Measurements from ENCODE around the gene BLID. TPM values are rescaled to one million over a fixed set of nuclear protein-coding genes. Genes with fewer than 3 reads are reported as not detected.
A peak's percentile ranks its signal among the peaks of the same experiment; 100 is the strongest.

The BLID gene
- total and polyA plus RNA-seq, 2 of the 4 experiments (the other 2 are of a cell fraction) = 0.24 to 30.8 TPM

DNA sequence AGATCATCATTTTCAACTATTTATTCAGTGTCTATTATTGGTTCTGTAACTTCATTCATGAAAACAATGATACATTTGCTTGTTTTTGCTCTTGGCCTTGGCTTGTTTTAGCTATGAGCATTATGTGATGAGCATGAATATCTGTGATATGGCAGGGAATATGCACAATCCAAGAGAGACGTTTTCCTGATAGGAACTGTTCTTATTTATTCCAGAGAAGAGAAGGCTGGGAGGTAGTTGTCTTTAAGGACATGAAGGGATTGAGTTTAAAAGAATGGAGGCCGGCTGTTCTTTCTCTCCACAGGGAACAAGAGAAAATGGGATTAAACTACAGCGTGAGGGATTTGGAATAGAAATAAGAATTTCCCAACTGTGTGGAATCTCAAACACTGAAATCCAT, 30.3 kb downstream of the BLID start:
- Histone ChIP-seq H3K9me1 (ENCODE audit: insufficient read depth, low read length) (peaks cover 9% of the 10 kb centered on the region), H3K27ac (ENCODE audit: insufficient read depth, low read length) (no peak overlapping the region), H3K18ac (ENCODE audit: low read depth, low read length) (peak overlapping the region; percentile 26; the same call in 1 of the 2 replicates), H2AFZ (replicated peaks; ENCODE audit: low read length, poor library complexity) (no peak overlapping the region), H3K79me1 (ENCODE audit: low read depth in 1 of 2, low read length in 2 of 2) (peaks cover 15 to 32% of the 10 kb centered on the region in 2 experiments), H3K4me1 (ENCODE audit: control insufficient read depth, insufficient read depth, low read length) (peaks cover 11% of the 10 kb centered on the region), H3K27me3 (ENCODE audit: control insufficient read depth, insufficient read depth, low read length) (no peaks in the 10 kb centered on the region), H3K9ac (ENCODE audit: low read depth, low read length) (no peak overlapping the region), H3K9me3 (ENCODE audit: control insufficient read depth, insufficient read depth, low read length) (no peaks in the 10 kb centered on the region), H2BK120ac (ENCODE audit: low read depth, low read length) (no peak overlapping the region), H3K4ac (ENCODE audit: low read depth, low read length) (no peak overlapping the region), H3K36me3 (ENCODE audit: control insufficient read depth, insufficient read depth, low read length) (peaks cover 27% of the 10 kb centered on the region), H3K23ac (ENCODE audit: low read depth, low read length) (no peak overlapping the region), H4K20me1 (ENCODE audit: insufficient read depth, low read length) (peaks cover 38% of the 10 kb centered on the region; the same call in 1 of the 2 replicates), H3K4me3 (ENCODE audit: insufficient read depth, low read depth, low read length) (no peak overlapping the region), H4K8ac (ENCODE audit: low read depth in 2 of 2, low read length in 2 of 2) (0 out of 4 replicates have a peak overlapping the region, but pooled peaks of 1 of the 2 experiments have one; percentile 3), H4K5ac (ENCODE audit: low read depth, low read length) (no peak overlapping the region), H4K91ac (ENCODE audit: insufficient read depth, low read depth, low read length) (no peak overlapping the region), H2AK5ac (ENCODE audit: low read depth, low read length) (no peak overlapping the region), H3K14ac (replicated peaks; ENCODE audit: low read depth, low read length) (no peak overlapping the region), H3K4me2 (ENCODE audit: low read depth, low read length) (no peak overlapping the region; the same call in 1 of the 2 replicates), H2BK15ac (ENCODE audit: low read depth, low read length) (no peak overlapping the region), H2AK9ac (replicated peaks; ENCODE audit: low read depth, low read length, poor library complexity) (no peak overlapping the region), H2BK5ac (ENCODE audit: low read depth, low read length, poor library complexity, severe bottlenecking) (peak overlapping the region; percentile 91), H2BK20ac (ENCODE audit: low read depth, low read length) (no peak overlapping the region), H3K56ac (ENCODE audit: extremely low read depth, insufficient read depth, low read length) (no peak overlapping the region)
- WGBS, 2 experiments (ENCODE audit: extremely low coverage in 2 of 2, insufficient read length in 1 of 2) = 33% methylated on average over 1 of the region's 3 CpGs; no CpG with 5 or more reads in 1 of the 2 experiments
- TF ChIP-seq, protein P1, sequence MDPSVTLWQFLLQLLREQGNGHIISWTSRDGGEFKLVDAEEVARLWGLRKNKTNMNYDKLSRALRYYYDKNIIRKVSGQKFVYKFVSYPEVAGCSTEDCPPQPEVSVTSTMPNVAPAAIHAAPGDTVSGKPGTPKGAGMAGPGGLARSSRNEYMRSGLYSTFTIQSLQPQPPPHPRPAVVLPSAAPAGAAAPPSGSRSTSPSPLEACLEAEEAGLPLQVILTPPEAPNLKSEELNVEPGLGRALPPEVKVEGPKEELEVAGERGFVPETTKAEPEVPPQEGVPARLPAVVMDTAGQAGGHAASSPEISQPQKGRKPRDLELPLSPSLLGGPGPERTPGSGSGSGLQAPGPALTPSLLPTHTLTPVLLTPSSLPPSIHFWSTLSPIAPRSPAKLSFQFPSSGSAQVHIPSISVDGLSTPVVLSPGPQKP (IDR thresholded peaks at IDR 0.05; ENCODE audit: borderline replicate concordance, low read depth, low read length) = no peak
- TF ChIP-seq RFX5 (IDR thresholded peaks at IDR 0.05; ENCODE audit: low read depth, low read length) (no peak), RAD21 (IDR thresholded peaks at IDR 0.05; ENCODE audit: low read length) (no peak), CHD1 (IDR thresholded peaks at IDR 0.05; ENCODE audit: low read depth, low read length) (no peak), MXI1 (IDR thresholded peaks at IDR 0.05; ENCODE audit: borderline replicate concordance, low read depth, low read length) (no peak), POLR2A (IDR thresholded peaks at IDR 0.05; ENCODE audit: low read depth, low read length) (no peak), RCOR1 (IDR thresholded peaks at IDR 0.05; ENCODE audit: insufficient replicate concordance, low read length) (no peak), MAFK (IDR thresholded peaks at IDR 0.05; ENCODE audit: low read depth, low read length) (no peak), CEBPB (IDR thresholded peaks at IDR 0.05; ENCODE audit: low read depth, low read length) (no peak), FOS (IDR thresholded peaks at IDR 0.05; ENCODE audit: low read depth, low read length) (no peak), SMC3 (IDR thresholded peaks at IDR 0.05; ENCODE audit: low read depth, low read length) (no peak), MAZ (IDR thresholded peaks at IDR 0.05; ENCODE audit: borderline replicate concordance, low read depth, low read length) (no peak), BHLHE40 (IDR thresholded peaks at IDR 0.05; ENCODE audit: low read depth, low read length) (no peak), NFE2L2 (IDR thresholded peaks at IDR 0.05; ENCODE audit: low read depth, low read length) (no peak)
- TF ChIP-seq, protein P2, sequence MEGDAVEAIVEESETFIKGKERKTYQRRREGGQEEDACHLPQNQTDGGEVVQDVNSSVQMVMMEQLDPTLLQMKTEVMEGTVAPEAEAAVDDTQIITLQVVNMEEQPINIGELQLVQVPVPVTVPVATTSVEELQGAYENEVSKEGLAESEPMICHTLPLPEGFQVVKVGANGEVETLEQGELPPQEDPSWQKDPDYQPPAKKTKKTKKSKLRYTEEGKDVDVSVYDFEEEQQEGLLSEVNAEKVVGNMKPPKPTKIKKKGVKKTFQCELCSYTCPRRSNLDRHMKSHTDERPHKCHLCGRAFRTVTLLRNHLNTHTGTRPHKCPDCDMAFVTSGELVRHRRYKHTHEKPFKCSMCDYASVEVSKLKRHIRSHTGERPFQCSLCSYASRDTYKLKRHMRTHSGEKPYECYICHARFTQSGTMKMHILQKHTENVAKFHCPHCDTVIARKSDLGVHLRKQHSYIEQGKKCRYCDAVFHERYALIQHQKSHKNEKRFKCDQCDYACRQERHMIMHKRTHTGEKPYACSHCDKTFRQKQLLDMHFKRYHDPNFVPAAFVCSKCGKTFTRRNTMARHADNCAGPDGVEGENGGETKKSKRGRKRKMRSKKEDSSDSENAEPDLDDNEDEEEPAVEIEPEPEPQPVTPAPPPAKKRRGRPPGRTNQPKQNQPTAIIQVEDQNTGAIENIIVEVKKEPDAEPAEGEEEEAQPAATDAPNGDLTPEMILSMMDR (conservative IDR thresholded peaks at IDR 0.05; ENCODE audit: low read depth, low read length) = no peak
- TF ChIP-seq, protein P3, sequence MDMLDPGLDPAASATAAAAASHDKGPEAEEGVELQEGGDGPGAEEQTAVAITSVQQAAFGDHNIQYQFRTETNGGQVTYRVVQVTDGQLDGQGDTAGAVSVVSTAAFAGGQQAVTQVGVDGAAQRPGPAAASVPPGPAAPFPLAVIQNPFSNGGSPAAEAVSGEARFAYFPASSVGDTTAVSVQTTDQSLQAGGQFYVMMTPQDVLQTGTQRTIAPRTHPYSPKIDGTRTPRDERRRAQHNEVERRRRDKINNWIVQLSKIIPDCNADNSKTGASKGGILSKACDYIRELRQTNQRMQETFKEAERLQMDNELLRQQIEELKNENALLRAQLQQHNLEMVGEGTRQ (IDR thresholded peaks at IDR 0.05; ENCODE audit: low read depth, low read length) = no peak
- in situ Hi-C loops (cut with MboI; ENCODE audit: low sequenced_read_pairs) = no loop called here
- DNase-seq (peak; percentile 43), ATAC-seq (ENCODE audit: low read depth) (peak; percentile 9)
- CTCF ChIA-PET = interaction anchor here (1.3 kb wide), 1 partner anchor 10 kb away, joined by 3 read pairs; no protein-coding TSS in a partner anchor
- intact Hi-C loops (cut with micrococcal nuclease) = loop anchor here (1.0 to 10.0 kb wide), 3 partner anchors 48 to 429 kb away; no protein-coding TSS in a partner anchor
- dilution Hi-C loops (cut with HindIII; ENCODE audit: low sequenced_read_pairs, unreplicated experiment) = no loop called here
- POLR2A ChIA-PET (ENCODE audit: unreplicated experiment) = no interaction called here
- no TSS peak for BruUV-seq (replicated peaks)
